HK-2 (cell line): ENCODE data around the gene KIF12.

Experiments
- DNase-seq: peaks from one replicate; pipeline ENCODE4 v3.0.0-alpha.2; 2018; ENCODE audit not compliant: unreplicated experiment

KIF12 gene

DNA sequence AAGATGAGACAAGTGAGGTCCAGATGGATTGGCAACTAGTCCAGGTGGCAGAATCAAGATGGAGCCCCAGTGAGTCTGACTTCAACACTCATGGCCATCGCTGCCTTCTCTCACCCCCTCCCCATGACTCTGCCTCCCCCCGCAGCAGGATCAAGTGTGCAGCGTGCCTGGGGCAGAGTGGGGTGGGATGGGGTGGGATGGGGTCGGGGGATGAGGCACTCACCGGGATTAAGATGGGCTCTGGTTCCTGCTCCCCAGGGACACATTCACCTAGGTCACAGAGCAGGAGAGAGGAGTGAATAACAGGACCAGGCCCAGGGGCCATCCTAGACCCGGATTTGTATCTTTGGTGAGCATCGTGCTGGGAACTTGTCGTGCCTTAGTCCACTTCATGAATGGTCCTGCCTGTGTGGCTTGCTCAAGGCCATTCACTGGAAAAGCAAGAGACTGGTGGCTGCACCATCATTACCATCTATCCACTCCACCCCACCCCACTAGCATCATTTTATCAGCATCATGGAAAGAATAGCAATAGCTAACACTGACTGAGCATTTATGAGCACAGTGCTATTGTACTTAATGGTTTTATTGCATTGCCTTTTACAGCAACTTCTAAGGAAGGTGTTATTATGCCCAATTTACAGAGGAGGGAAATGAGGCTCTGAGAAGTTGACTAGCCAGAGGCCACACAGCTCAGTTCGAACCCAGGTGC, 29.5 kb downstream of the KIF12 start:
- DNase-seq, result no peak

DNA sequence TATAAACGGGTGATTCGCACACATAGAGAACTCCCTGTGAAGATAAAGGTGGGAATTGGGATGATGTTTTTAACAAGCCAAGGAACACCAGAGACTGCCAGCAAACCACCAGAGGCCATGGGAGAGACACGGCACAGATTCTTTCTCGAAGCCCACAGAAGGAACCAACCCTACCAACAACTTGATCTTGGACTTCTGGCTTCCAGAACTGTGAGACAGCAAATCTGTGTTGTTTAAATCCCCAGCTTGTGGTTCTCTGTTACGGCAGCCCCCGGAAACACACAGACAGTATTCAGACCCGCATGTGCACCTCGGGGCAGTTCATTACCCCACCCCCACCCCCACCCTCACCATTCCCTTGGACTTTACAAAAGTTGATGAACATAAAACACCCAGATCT, 33.8 kb downstream of the KIF12 start:
- DNase-seq, result no peak

DNA sequence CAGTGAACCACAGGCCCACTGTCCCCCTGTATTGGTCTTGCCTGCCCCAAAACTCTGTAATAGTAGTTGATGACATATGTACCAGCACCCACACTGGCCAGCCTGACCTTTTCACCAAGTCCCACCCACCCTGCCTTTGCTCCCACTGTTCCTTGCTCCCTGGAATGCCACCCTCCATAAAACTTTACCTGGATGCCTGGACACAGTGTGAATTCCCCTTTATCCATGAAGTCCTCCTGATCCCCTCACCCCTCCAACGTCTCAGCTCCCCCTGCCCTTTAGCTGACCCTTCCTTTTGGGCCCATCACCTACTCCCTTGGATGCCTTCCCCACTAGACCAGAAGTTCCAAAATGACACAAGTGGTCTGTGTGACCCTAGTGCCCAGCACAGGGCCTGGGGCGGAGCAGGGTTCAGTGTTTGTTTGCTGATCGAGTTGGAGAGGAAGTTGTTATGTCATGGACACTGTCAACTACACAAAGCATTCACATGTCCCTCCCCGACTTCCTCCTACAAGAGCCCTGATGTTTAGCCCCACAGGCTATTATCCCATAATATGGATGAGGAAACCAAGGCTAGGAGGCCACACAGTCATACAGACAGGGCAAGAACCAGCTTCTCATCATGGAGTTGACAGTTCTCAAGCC, 37.1 kb downstream of the KIF12 start:
- DNase-seq, result no peak

DNA sequence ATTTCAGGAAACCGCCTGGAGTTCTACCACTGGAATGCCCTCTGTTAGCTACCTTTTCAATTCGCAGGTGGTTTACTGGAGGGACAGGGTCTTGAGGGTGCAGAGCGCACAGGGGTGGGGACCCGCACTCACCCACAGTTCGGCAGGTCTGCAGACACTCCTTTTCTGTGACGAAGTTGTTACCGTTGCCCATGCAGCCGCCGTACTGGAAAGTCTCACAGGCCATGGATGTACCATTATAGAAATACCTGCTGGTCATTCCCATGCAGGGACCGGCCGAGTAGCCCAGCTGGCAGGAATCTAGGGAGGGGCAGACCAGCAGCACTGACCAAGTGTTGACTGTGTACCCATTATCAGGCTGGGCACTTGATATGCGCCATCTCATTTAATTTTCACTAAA, 37.8 kb downstream of the KIF12 start:
- no peak for DNase-seq

DNA sequence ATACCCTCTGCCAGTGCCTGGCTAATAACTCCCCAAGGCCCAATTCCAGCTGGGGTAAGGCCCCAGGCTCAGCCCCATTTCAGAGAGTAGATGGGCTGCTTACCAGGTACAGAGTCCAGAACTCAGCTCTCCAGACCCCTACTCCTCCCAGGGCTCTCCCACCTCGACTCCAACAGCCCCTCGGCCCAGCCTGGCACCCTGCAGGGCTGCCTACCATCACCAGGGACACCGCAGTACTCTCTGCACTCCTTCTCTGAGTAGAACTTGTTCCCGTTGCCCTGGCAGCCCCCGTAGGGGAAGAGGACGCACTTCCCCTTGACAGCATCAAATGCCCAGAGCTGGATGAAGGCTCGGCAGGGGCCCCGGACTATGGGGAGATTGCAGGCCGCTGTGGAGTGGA, 38.4 kb downstream of the KIF12 start:
- no peak for DNase-seq

DNA sequence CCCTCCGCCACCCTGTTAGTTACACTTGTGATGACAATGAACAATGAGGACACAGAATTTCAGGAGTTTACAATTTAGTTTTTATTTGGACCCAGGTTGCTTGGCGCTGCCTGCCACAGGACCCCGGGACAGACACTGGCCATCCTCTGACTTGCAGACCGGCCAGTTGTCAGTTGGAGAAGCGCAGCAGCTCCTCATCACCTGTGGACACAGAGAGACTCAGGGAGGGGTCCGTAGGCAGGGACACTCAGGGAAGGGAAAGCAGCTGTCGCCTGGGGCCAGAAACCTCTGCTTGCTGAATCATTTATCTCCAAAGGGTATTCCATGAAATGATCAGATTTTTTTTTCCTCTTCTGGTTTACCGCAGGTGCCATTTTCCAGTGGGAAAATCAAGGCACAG, 39.0 kb downstream of the KIF12 start:
- no peak for DNase-seq

DNA sequence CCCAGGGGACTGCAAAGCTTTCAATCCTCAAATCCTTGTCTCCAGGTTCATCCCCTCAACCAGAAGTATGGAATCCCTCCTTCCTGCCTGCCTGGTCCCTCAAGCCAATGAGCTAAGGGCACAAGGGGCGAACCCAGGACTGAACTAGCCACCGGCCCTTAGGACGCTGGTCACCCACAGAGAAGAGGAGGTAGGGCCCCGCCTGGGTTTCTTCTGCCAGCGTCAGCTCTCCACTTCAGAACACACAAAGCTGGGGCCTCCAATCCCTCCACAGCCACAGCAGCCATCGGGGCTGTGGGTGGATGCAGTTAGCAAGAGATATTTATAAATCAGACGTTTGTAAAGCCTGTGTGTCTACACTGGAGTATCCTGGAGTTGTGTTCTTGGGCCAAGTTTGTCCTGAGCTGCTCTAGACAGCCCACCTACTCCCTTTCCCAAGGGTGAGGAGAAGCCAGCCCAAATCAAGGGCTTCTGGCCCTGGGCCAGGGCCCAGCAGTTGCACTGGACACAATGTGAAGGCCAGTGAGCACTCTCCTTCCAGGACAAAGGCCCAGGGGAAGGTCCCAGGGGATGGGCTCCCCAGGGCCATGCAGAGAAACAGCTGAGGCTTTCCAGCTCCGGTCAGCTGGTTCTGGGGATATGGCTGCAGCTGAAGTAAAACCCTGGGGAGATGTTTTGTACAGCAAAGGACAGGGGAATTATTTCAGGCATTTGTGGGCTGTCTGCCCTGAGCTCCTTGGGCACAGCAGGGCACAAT, 39.9 kb downstream of the KIF12 start:
- no peak for DNase-seq

DNA sequence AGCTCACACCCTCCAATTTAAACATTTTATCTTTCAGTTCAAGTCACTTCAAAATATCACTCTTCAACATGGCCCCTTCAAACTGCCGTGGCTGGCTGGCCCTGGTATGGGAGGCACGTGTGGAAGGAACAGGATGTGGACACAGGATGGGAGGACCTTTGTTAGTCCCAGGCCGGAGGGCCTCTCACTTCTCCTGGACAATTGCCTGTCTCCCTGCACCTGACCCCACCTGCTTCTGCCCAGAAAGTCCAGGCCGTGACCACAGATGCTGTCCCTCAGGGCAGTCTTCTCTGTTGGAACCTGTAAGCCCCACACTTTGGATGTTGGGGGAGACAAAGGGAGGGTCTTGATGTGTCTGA, 40.4 kb downstream of the KIF12 start:
- DNase-seq, result no peak

DNA sequence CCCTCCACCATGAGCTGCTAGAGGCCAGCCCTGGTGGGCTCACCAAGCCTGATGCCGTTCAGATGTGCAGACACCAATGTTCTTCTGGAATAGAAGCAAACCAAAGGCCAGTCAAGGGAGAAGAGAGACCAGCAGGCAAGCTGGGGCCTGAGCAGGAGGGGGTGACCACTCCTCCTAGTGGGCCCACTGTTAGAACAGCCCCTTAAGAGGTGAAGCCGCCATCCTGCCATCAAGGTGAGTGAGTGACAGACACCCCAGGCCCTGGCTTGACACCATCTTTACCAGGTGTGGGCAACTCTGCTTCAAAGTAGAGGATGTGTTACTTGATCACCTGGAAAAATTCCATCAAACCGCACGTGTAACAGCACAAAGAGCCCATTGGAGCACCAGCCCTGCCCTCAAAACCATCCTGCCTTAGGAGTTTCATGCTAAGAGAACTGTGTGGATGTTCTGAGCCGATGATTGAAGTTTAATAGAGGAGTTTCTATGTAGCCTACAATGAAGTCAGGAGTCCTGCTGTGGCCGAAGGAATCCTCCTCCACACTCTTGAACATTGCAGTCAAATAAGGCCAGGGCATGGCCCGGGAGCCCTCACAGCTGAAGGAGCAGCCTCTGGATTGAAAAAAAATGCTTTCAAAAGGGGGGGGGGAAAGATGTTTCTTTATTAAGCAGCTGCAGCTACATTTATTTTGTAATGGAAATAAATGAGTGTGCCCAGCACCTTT, 41.8 kb downstream of the KIF12 start:
- no peak for DNase-seq

DNA sequence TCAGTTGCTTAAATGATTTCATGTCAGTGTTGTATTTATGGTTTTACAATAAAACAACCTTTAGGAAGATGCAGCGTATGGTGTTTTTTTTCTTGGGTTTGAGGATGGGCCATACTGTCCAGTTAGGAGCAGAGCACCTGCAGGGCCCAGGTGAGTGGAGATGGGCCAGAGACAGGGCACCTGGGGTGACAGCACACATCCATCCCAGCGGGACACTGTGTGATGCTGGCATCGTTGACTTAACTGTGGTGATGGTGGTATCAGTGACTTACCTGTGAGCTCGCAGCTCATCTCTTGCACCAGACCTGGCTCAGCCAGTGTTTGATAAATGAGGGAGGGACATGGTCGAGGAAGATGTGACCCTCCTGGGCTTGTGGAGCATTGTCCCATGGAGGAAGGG, 42.6 kb downstream of the KIF12 start:
- DNase-seq, result no peak

DNA sequence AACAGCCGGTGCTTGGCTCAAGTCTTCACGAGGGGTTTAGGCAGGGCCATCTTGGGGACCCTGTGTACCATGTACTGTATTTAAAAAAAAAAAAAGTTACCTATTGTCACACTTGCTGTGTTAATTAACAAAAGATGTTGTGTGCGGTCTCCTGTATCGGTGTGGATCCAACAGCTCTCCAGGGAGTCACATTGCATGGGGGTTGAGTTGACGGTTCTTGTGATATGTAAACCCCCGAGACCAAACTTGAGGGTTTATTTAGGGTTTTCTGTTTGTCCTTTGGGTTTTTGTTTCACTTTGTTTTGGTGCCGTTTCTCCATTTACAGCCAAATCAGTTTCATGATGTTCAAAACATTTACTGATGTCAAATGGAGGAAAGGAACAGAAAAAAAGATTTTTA, 43.2 kb downstream of the KIF12 start:
- no peak for DNase-seq

DNA sequence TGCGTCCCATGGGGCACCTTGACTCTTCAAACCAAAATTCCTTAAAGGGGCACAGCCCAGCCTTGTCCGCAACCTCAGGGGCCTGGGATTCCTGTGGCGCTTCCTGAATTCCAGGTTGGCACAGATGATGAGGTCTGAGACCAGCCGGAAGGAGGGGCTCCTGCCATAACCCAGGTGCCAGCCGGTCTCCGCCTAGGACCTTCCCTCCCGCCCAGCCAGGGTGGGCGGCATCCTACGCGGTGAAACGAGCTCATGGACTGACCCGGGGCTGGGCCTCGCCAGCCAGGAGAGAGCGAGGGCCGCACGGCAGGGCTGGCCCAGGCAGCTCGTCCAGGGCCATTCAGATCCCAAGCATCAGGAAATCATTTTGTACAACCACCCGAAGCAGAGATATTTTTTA, 44.0 kb downstream of the KIF12 start:
- DNase-seq, result no peak

DNA sequence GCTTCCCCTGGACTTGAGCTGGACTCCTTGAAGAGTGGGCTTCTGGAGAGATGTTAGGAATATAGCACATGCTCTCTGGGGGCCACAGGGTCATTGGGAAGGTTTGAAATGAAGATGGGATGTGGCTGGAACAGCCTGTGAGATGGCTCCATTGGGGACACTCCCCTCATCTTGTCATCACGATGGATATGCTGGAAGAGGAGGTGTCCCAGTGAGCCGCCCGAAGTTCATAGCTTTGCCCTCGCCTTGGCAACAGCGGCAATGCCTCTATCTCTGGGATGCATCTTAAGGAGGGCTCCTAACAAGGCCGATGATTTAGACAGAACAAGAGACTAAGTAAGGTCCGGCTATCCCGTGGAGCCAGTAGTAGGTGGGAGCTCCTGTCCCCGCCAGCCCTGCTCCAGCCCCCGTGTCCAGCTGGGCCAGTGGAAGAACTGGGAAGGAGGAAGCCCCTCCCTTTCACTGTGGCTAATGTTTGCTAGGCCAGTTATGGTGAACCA, 44.9 kb downstream of the KIF12 start:
- DNase-seq, result no peak

DNA sequence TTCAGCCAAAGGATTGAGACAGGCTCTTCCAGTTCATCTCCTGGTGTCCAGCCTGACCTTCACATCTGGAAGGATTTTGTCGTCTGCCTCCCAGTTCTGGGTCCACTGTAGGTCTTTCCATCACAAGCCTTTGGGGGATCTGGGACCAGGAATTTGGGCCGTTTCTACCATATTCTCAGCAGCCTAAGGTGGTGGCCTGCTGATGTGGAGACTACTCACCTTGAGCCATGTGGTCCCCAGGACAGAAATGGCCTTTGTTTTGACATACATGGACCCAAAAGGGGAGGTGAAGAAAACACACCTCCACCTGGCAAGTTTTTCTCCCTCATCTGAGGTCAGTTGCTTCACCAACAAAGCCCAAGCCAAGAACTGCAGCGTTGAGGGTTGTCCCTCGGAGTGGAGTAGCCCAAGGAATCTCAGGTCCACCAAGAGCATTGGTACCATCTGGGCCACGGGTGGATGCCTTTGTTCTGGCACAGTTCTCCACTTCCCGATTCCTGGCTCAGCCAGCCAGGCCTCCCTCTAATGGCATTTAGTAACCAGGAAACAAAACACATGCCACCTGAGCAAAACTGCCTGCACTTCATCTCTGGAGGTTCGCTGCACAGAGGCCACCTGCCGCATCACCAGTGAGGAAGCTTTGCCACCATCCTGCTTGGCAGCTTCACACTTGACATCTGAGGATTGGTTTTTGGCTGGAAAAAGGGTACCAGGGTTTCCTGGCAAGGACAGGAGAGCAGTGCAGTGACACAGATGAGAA, 45.7 kb downstream of the KIF12 start:
- no peak for DNase-seq

DNA sequence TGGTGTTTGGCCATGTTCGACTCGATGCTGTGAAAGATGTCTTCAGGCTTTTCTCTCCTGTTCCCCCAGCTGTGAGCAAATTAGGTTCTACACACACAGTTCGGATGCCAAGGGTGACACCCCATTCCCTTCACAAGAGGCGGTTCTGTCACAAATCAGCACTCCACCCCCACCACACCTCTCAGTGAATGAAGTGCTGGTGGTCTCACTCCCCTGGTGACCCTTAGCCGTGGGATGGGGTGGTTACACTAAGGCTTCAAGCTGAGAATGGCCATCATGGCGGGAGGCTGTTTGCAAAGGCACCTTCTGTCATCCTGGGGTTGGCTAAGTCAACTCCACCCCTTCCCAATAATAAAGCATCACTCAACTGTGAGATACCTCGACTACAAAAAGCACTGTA, 47.4 kb downstream of the KIF12 start:
- DNase-seq, result no peak

DNA sequence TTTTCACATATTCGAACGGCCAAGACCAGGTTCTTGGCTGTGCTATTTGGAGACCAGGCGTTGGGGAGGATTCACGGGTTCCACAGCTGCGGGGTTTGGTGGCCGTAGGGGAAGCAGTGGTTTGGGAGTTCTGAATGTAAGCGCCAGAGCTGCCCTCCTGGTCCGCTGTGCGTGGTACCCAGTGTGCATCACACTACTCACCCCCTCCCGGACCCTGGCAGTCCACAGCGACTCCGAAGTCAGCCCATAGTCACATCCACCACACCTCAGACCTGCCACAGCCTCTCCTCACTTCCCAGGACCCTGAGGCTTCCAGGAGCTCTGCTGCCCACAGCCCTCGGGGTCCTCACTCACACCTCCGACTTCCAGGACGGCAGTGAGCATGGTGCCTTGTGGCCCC, 47.8 kb downstream of the KIF12 start:
- no peak for DNase-seq

DNA sequence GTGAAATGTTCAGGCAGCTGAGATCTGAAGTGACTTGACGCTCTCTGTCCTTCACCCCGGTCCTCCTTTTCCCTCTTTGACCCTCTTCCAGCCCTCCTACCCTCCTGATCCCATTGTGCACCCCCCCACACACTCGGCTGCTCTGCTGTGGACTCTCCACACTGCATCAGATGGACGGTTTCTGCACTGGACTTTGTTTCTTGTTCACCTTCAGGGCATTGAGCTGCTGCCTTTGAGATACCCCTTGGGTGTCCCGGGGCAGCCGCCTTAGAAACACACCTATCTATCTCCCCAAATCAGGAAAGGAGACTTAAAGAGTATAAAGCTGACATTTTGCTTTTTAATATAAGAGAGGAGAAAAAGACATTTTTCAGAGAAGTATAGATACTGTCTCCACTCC, 48.4 kb downstream of the KIF12 start:
- no peak for DNase-seq

DNA sequence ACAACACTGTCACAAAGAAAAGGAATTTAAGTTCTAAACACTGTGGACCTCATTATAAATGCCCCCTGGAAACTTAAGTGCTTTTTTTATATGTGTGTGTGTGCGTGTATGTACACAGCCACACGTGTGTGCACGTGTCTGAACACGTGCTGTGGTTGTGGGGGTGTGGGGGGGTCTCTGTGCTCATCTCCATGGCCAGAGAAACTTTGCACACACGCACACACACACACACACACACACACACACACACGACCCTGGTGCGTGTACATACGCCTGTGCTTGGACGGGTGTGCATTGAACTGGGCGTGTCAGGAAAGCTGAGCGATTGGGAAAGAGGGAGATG, 48.9 kb downstream of the KIF12 start:
- DNase-seq, result no peak

DNA sequence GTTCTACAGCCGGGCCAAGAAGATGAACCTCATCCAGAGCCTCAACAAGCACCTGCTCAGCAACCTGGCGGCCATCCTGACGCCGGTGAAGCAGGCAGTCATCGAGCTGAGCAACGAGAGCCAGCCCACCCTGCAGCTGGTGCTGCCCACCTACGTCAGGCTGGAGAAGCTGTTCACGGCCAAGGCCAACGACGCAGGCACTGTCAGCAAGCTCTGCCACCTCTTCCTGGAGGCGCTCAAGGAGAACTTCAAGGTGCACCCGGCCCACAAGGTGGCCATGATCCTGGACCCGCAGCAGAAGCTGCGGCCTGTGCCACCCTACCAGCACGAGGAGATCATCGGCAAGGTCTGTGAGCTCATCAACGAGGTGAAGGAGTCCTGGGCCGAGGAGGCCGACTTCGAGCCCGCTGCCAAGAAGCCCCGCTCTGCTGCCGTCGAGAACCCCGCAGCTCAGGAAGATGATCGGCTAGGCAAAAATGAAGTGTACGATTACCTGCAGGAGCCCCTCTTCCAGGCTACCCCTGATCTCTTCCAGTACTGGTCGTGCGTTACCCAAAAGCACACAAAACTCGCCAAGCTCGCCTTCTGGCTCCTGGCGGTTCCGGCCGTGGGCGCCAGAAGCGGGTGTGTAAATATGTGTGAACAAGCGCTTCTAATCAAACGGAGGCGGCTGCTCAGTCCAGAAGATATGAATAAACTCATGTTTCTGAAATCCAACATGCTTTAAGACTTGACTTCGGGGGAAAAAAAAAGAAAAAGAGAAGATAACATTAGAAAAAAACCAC, 49.5 kb downstream of the KIF12 start:
- no peak for DNase-seq

DNA sequence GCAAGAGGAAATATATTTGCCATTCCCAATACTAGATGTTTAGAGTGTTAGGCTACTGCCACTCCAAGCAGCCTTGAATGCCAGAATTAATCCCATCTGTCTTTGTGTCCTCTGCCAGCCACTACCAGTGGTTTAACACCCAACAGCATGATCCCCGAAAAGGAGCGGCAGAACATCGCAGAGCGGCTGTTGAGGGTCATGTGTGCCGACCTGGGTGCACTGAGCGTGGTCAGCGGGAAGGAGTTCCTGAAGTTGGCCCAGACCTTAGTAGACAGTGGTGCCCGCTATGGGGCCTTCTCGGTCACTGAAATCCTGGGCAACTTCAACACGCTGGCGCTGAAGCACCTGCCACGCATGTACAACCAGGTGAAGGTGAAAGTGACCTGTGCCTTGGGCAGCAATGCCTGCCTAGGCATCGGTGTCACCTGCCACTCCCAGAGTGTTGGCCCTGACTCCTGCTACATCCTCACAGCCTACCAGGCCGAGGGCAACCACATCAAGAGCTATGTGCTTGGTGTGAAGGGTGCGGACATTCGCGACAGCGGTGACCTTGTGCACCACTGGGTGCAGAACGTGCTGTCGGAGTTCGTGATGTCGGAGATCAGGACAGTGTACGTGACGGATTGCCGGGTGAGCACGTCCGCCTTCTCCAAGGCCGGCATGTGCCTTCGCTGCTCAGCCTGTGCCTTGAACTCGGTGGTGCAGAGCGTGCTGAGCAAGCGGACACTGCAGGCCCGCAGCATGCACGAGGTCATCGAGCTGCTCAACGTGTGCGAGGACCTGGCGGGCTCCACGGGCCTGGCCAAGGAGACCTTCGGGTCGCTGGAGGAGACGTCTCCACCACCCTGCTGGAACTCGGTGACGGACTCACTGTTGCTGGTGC, 50.3 kb downstream of the KIF12 start:
- DNase-seq, result no peak
